Lung (tissue), 12 donors: ENCODE results near the gene TCFL5. TPM values are rescaled to one million over a fixed set of nuclear protein-coding genes. Genes with fewer than 3 reads are reported as not detected.

ENCODE experiments used
- ATAC-seq: fragments of 200-7000 bp; cut with Tn5 transposase; one replicate; pipeline ENCODE4 v1.9.1; 2020; ENCODE audit warnings: moderate number of reproducible peaks; ENCODE audit not compliant: insufficient read depth, low FRiP score
- DNase-seq, 3 donors: peaks; one replicate each; pipeline ENCODE4 v3.0.0-alpha.2; 2013 to 2017
- H3K27ac ChIP-seq, 2 donors: one replicate each; pipeline ENCODE4 v1.5.1; 2013; ENCODE audit warnings: mild to moderate bottlenecking in 2 of 2, moderate library complexity in 2 of 2, control low read depth in 1 of 2, inconsistent platforms in 1 of 2, low read depth in 1 of 2, low read length in 1 of 2
- H3K27me3 ChIP-seq, 3 donors: one replicate each; pipeline ENCODE4 v1.5.1; 2013; ENCODE audit warnings: low read length in 2 of 3; ENCODE audit not compliant: control insufficient read depth in 3 of 3, insufficient read depth in 3 of 3
- H3K36me3 ChIP-seq, 4 donors: one replicate each; pipeline ENCODE4 v1.5.1; 2013; ENCODE audit warnings: low read length in 4 of 4, mild to moderate bottlenecking in 1 of 4, moderate library complexity in 1 of 4; ENCODE audit not compliant: control insufficient read depth in 4 of 4, insufficient read depth in 4 of 4
- H3K4me1 ChIP-seq, 5 donors: one replicate each; pipeline ENCODE4 v1.5.1; 2013; ENCODE audit warnings: low read length in 5 of 5, mild to moderate bottlenecking in 2 of 5, moderate library complexity in 1 of 5; ENCODE audit not compliant: control insufficient read depth in 5 of 5, insufficient read depth in 5 of 5
- H3K4me3 ChIP-seq: one replicate; pipeline ENCODE4 v1.5.1; 2013; ENCODE audit warnings: mild to moderate bottlenecking, control low read depth, moderate library complexity
- H3K9ac ChIP-seq, 2 donors: one replicate each; pipeline ENCODE4 v1.5.1; 2013; ENCODE audit warnings: low read length in 2 of 2, control low read depth in 1 of 2; ENCODE audit not compliant: insufficient read depth in 1 of 2
- H3K9me3 ChIP-seq, 4 donors: one replicate each; pipeline ENCODE4 v1.5.1; 2013; ENCODE audit warnings: low read length in 3 of 4, mild to moderate bottlenecking in 1 of 4, moderate library complexity in 1 of 4; ENCODE audit not compliant: control insufficient read depth in 4 of 4, insufficient read depth in 3 of 4
- WGBS, 2 donors: extraction: QIAGEN DNeasy Blood & Tissue Kit; methylation state at CpG; one replicate each; pipeline ENCODE4 v1.1.7; 2013; 5-methylcytosine and 5-hydroxymethylcytosine counted together
- polyA plus RNA-seq, 2 donors: library from polyadenylated mRNA; stranded (reverse); fragments of 200-250 nt; gene quantifications; one replicate each; pipeline ENCODE4 v1.2.1, GENCODE V29; 2013
- total RNA-seq, 2 donors: library from RNA; depleted of rRNA in 1 of 2; stranded (reverse); fragments of >200 nt in 1 of 2; gene quantifications; one replicate each; pipeline ENCODE4 v1.2.1, GENCODE V29; 2014 to 2021
- TF ChIP-seq, protein P1 (sequence below): IDR thresholded peaks from 2 replicates; pipeline ENCODE4 v1.5.1; 2012; ENCODE audit warnings: mild to moderate bottlenecking; ENCODE audit errors: control extremely low read depth, extremely low read depth
- donor health status: control.
- donor health status: control.
- donor health status: Bipolar disorder and iron deficiency.
- donor health status: healthy.
- donor health status: DM: yes; HTN: yes; CAD: no.

Gene TCFL5
- total and polyA plus RNA-seq, 4 donors = 3.8 to 8.6 (median 6.1) TPM

GRCh38 chr20:62899633-62900051, 38.0 kb upstream of the TCFL5 start:
- Histone ChIP-seq H3K27ac (no peak overlapping the region), H3K27me3 (no peaks in the 10 kb centered on the region), H3K36me3 (peaks cover 4 to 32% (median 17%) of the 10 kb centered on the region in 4 donors), H3K9me3 (peaks cover 0 to 2% (median 0%) of the 10 kb centered on the region in 4 donors), H3K4me1 (peaks cover 0 to 16% (median 0%) of the 10 kb centered on the region in 5 donors), H3K9ac (no peak overlapping the region), H3K4me3 (no peak overlapping the region)
- ATAC-seq (no peak), DNase-seq (peak in 2 of 3 donors; percentile 30 to 31)
- 13 to 15% methylated on average over 6 of the region's 6 CpGs for WGBS, 2 donors
- TF ChIP-seq, protein P1, sequence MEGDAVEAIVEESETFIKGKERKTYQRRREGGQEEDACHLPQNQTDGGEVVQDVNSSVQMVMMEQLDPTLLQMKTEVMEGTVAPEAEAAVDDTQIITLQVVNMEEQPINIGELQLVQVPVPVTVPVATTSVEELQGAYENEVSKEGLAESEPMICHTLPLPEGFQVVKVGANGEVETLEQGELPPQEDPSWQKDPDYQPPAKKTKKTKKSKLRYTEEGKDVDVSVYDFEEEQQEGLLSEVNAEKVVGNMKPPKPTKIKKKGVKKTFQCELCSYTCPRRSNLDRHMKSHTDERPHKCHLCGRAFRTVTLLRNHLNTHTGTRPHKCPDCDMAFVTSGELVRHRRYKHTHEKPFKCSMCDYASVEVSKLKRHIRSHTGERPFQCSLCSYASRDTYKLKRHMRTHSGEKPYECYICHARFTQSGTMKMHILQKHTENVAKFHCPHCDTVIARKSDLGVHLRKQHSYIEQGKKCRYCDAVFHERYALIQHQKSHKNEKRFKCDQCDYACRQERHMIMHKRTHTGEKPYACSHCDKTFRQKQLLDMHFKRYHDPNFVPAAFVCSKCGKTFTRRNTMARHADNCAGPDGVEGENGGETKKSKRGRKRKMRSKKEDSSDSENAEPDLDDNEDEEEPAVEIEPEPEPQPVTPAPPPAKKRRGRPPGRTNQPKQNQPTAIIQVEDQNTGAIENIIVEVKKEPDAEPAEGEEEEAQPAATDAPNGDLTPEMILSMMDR = no peak

DNA sequence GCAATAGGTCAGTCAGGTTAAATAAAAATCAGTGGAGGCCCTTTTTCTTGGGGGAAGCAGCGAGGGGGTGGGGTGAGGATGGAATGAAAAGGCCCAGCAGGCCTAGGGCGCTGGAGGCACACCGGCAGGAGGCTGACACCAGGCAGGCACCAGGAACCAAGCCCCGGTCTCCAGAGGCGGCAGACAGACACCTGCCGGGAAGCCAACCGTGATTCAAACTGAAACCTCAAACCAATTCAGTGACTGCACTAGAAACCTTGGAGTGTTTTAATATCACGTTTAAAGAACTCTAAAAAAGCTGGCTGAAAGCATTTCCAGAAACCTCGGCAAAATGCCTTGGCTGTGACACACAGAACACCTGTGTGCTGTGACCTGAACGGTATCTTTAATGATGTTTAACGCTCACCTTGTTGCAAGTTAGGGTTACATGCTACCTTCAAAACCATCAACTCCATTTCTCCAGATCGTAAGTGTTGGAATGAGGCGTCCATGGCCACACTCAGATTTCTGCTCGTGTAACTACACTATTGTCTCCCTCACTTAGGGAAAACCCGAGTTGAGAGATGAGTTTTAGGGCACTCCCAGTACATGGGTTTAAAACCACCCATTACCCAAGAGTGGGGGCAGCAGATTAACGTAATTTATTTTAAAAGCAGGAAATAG, 37.5 kb upstream of the TCFL5 start:
- H3K4me1 ChIP-seq = peaks cover 0 to 16% (median 0%) of the 10 kb centered on the region in 5 donors
- no peak overlapping the region for H3K9ac ChIP-seq
- no peak overlapping the region for H3K4me3 ChIP-seq
- H3K27ac ChIP-seq = no peak overlapping the region
- peaks cover 9 to 32% (median 21%) of the 10 kb centered on the region in 4 donors for H3K36me3 ChIP-seq
- ATAC-seq (no peak), DNase-seq (no peak)
- H3K27me3 ChIP-seq = no peaks in the 10 kb centered on the region
- peaks cover 0 to 2% (median 0%) of the 10 kb centered on the region in 4 donors for H3K9me3 ChIP-seq
- TF ChIP-seq, protein P1 = no peak
- WGBS, 2 donors = 41 to 60% methylated on average over 16 of the region's 16 CpGs

DNA sequence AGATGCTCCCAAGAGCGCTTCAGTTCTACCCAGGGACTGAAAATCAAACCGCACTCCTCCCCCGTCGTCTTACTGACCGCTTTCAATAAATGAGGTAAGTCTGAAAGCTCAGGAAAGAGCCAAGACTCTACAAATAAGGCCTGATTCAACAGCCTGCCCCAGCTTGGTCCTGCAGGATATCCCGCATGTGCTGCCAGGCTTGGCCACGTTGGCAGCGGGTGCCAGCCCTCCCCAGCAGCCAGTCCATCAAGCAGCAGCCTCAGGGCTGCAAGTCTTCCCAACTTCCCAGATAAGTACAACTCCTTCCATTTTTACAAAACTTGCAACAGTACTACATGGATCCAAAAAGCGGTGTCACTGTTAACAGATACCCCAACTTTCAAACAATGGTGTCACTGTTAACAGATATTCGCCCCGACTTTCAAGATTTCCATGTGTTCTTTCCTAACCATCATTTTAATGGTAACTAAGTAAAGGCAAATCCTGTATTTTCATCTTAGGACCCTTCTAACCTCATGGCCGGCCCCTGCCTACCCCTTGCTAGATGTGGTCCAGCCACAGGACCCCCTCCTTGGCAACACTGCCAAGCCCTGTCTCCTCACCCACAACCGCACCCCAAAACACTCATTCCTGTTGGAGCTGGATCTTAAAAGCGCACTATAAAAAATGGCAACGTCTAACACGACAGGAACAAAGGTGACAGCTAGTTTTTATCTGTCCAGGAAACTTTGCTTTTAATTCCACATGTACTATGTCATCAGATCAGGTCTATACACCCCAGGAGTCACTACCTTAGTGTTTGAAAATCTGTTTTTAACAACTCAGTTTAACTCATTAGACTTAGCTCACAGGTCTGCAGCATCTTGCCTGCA, 36.7 kb upstream of the TCFL5 start:
- ATAC-seq = no peak
- Histone ChIP-seq H3K27ac (no peak overlapping the region), H3K36me3 (peaks cover 16 to 33% (median 25%) of the 10 kb centered on the region in 4 donors), H3K27me3 (no peaks in the 10 kb centered on the region), H3K4me3 (no peak overlapping the region), H3K9ac (no peak overlapping the region), H3K4me1 (peaks cover 0 to 16% (median 0%) of the 10 kb centered on the region in 5 donors), H3K9me3 (peaks cover 0 to 2% (median 0%) of the 10 kb centered on the region in 4 donors)
- TF ChIP-seq, protein P1 = no peak
- no peak for DNase-seq
- WGBS, 2 donors = 82 to 89% methylated on average over 16 of the region's 16 CpGs
